C1 segment of cervical spinal cord (tissue), 14 donors: Measurements from ENCODE around the gene KCTD5.
"Not testable (repeated sequence)": the region's sequence is repeated elsewhere in the genome, so short reads cannot be mapped to it uniquely, and the experiment has no call there.

ENCODE experiments used
- DNase-seq, 14 donors: peaks; one replicate each; lab custom pipeline; 2025; lab: John Stamatoyannopoulos, UW

Gene KCTD5

GRCh38 chr16:2682209-2683021 is at the start of gene KCTD5:
KCTD5 (plus strand) TSS chr16:2682523; CDS start chr16:2682549, 26 bp downstream.
- DNase-seq = peak; percentile 74 to 98 (median 96)

- not testable (repeated sequence) for DNase-seq
Measured at GRCh38 chr16:2639071-2639721, 43.1 kb upstream of the KCTD5 start.

GRCh38 chr16:2639722-2640072 is 42.6 kb upstream of the KCTD5 start:
- not testable (repeated sequence) for DNase-seq

GRCh38 chr16:2642561-2642960 is 39.8 kb upstream of the KCTD5 start:
- DNase-seq = not testable (repeated sequence)

GRCh38 chr16:2644754-2645453 is 37.4 kb upstream of the KCTD5 start:
- DNase-seq = not testable (repeated sequence)

GRCh38 chr16:2651268-2651871 is 31.0 kb upstream of the KCTD5 start:
- DNase-seq = not testable (repeated sequence)

- DNase-seq = not testable (repeated sequence)
Measured at GRCh38 chr16:2653915-2654314, 28.4 kb upstream of the KCTD5 start.

GRCh38 chr16:2654949-2655348 is 27.4 kb upstream of the KCTD5 start:
- not testable (repeated sequence) for DNase-seq

GRCh38 chr16:2656985-2657384 is 25.3 kb upstream of the KCTD5 start:
- DNase-seq = no peak

- DNase-seq = not testable (repeated sequence)
Measured at GRCh38 chr16:2657803-2658202, 24.5 kb upstream of the KCTD5 start.

GRCh38 chr16:2659560-2659959 is 22.8 kb upstream of the KCTD5 start:
- not testable (repeated sequence) for DNase-seq

GRCh38 chr16:2660014-2660662 is 22.2 kb upstream of the KCTD5 start:
- not testable (repeated sequence) for DNase-seq

- peak in 4 of 14 donors; percentile 3 to 17 (median 12) for DNase-seq
Measured at GRCh38 chr16:2660755-2661373, 21.5 kb upstream of the KCTD5 start.

GRCh38 chr16:2663553-2664546 is 18.5 kb upstream of the KCTD5 start:
- no peak for DNase-seq

- DNase-seq = no peak
Measured at GRCh38 chr16:2664574-2664982, 17.7 kb upstream of the KCTD5 start.

- not testable (repeated sequence) for DNase-seq
Measured at GRCh38 chr16:2666671-2667070, 15.7 kb upstream of the KCTD5 start.

GRCh38 chr16:2669587-2669986 is 12.7 kb upstream of the KCTD5 start:
- DNase-seq = not testable (repeated sequence)

GRCh38 chr16:2670017-2670416 is 12.3 kb upstream of the KCTD5 start:
- DNase-seq = peak in 8 of 14 donors; percentile 5 to 42 (median 28)

GRCh38 chr16:2671193-2671592 is 11.1 kb upstream of the KCTD5 start:
- not testable (repeated sequence) for DNase-seq

GRCh38 chr16:2671741-2672140 is 10.6 kb upstream of the KCTD5 start:
- DNase-seq = no peak
